ENCODE measurements around the gene ADAMTSL1.
"Not testable (repeated sequence)": the region's sequence is repeated elsewhere in the genome, so short reads cannot be mapped to it uniquely, and the experiment has no call there.

Gene ADAMTSL1

DNA sequence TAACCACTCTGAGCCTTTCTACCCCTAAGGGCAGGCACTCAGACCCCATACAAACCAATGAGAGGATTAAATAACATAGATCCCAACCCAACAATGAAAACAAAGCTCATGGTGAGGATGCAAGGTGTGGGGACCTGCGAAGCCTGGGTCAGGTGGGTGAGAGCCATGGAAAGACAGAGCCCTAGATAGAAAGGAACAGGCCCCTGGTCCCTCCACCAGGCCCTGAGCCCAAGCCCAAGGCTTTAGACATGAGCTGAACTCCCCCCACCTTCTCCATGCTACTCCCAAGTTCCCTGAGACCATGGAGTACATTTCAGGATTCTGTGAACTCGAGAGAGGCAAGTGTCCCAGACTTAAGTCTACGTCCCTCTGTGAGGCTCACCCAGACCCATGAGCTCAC lies 452.6 kb downstream of the ADAMTSL1 start:
- no peak for DNase-seq (ENCODE audit: low read depth)
- H3K4me3 ChIP-seq (ENCODE audit: low read length): no peak overlapping the region
- TF ChIP-seq, protein P1, sequence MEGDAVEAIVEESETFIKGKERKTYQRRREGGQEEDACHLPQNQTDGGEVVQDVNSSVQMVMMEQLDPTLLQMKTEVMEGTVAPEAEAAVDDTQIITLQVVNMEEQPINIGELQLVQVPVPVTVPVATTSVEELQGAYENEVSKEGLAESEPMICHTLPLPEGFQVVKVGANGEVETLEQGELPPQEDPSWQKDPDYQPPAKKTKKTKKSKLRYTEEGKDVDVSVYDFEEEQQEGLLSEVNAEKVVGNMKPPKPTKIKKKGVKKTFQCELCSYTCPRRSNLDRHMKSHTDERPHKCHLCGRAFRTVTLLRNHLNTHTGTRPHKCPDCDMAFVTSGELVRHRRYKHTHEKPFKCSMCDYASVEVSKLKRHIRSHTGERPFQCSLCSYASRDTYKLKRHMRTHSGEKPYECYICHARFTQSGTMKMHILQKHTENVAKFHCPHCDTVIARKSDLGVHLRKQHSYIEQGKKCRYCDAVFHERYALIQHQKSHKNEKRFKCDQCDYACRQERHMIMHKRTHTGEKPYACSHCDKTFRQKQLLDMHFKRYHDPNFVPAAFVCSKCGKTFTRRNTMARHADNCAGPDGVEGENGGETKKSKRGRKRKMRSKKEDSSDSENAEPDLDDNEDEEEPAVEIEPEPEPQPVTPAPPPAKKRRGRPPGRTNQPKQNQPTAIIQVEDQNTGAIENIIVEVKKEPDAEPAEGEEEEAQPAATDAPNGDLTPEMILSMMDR (IDR thresholded peaks at IDR 0.05; ENCODE audit: insufficient read depth, low read depth, low read length, missing control alignments): no peak

DNA sequence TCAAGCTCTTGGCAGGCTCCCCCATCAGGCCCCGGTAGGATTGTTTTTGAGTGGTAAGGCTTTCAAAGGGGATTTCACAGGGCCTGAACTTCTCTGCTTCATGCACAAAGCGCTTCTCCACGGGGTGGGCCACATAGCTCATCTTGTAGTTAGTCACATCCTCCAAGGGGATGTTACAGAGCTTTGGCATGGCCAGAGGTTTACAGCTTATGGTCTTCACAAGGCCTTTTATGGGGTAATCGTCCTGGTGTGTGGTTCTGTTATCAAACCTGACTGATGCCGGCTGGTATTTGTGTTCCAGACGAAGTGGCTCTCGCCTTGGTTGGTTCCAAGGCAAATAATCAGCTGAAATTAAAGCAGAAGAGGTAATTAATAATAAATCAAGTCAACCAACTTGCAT lies 454.8 kb downstream of the ADAMTSL1 start:
- TF ChIP-seq, protein P1 (IDR thresholded peaks at IDR 0.05; ENCODE audit: insufficient read depth, low read depth, low read length, missing control alignments): no peak
- no peak overlapping the region for H3K4me3 ChIP-seq (ENCODE audit: low read length)
- no peak for DNase-seq (ENCODE audit: low read depth)

DNA sequence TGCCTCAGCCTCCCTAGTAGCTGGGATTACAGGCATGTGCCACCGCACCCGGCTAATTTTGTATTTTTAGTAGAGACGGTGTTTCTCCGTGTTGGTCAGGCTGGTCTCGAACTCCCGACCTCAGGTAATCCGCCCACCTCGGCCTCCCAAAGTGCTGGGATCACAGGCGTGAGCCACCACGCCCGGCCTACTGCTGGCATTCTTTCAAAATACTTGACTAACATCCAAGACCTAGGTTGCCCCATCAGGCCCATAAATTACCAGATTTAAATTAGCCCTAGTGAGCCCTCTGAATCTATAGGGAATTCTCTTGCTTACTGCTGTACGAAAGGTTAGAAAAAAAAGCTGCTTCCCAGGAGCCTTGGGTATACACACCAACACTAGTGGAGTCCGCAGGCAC lies 456.7 kb downstream of the ADAMTSL1 start:
- not testable (repeated sequence) for H3K4me3 ChIP-seq (ENCODE audit: low read length); DNase-seq (ENCODE audit: low read depth)

DNA sequence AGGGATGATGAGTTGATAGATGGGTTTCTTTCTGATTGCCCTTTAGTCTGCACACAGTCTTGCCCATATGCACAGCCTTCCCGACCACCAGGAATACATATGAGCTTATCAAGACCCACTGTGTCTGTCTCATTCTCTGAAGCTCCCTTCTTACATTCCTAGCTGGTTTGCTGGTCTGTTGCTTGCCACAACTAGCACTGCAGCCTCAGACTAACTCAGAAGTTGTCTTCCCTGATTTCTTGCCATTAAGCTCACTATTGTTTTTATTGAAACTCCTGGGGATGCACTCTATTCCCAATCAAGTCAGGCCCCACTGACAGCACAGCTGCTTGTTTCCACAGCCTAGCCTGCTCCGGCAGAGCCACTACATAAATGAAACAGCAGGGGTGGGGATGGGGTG lies 461.6 kb downstream of the ADAMTSL1 start:
- TF ChIP-seq, protein P1 (IDR thresholded peaks at IDR 0.05; ENCODE audit: insufficient read depth, low read depth, low read length, missing control alignments): no peak
- H3K4me3 ChIP-seq (ENCODE audit: low read length): no peak overlapping the region
- DNase-seq (ENCODE audit: low read depth): no peak

DNA sequence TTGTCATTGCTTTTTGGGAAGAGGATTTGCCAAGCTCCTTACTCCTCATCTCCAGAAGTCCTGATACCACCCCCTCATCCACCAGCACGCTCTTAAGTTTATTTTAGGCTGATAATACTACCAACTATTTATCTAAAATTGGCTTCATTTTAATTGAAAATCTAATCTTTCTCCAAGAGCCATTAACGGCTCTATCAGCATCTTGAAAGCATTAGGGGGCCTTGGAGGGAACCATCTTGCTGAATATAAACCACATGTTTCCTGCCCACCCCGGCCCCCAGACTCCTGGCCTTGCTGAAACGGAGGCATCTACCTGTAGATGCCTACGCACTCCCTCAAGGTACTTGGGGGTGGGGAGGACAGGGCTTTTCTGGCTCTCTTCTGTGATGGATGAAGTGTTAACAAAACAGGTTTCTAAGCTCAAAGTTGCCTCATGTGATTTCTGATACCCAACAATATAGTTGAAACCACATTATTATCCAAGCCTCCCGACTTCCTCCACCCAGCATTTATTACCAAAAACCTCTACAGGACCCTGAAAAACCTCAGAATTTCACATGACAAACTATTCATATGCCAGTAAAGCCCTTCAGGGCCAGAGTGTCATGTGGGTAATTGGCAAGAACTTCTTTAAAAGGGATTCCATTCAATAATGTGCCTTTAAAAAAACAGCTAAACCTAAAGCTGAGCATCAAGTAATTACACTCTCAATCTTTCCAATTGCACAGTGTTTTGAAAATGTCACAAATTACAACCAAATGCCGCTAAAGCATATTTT lies 462.3 kb downstream of the ADAMTSL1 start:
- DNase-seq (ENCODE audit: low read depth): no peak
- TF ChIP-seq, protein P1 (IDR thresholded peaks at IDR 0.05; ENCODE audit: insufficient read depth, low read depth, low read length, missing control alignments): no peak
- H3K4me3 ChIP-seq (ENCODE audit: low read length): no peak overlapping the region

DNA sequence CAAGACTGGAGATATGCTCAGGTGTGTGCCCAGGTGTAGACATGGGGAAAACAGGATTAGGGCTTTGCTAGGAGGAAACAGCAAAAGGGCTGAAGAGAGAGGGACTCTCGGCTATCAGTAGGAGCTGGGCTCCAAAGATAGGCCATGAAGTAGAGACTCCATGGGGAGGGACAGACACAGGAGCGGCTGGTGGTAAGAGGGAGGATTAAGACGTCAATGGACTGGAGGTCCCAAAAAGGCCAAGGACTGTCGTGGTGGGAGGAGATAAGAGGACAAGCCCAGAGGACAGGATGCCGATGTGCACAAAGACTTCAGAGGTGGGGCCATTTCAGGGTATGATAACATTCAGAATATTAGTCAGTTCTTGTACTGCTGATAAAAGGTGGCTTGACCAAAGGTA lies 466.0 kb downstream of the ADAMTSL1 start:
- no peak for DNase-seq (ENCODE audit: low read depth)
- no peak overlapping the region for H3K4me3 ChIP-seq (ENCODE audit: low read length)
- TF ChIP-seq, protein P1 (IDR thresholded peaks at IDR 0.05; ENCODE audit: insufficient read depth, low read depth, low read length, missing control alignments): no peak

DNA sequence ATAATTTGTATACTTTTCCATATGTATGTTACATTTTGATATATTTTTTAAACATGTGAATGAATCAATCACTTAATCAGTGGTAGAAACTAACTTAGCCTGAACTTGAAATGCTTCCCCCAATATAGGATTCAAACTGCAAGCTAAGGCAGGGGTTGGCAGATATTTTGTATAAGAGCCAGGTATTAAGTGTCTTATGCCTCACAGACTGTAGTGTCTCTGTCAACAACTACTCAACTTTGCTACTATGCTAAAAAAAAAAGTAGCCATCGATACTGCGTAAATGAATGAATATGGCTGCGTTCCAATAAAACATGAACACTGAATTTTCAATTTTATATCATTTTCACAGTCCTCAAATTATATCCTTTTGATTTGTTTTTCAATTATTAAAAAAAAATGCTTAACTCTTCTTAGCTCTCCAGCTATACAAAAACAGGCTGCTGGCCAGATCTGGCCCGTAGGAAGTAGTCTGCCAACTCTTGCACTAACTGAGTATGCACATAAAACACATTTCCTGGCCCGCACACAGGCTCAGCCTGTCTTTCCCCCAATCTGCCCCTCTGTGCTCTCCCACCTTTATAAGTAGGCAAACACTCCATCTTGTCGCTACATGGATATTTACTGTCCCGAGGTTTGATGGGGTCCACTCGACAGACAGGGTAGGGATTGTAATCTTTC lies 467.2 kb downstream of the ADAMTSL1 start:
- TF ChIP-seq, protein P1 (IDR thresholded peaks at IDR 0.05; ENCODE audit: insufficient read depth, low read depth, low read length, missing control alignments): no peak
- no peak for DNase-seq (ENCODE audit: low read depth)

More for the DNA sequence above, 467.2 kb downstream of the ADAMTSL1 start:
- H3K4me3 ChIP-seq (ENCODE audit: low read length): no peak overlapping the region
